AG04449 (cell line): ENCODE data around the gene ZBTB7A.

ENCODE experiments used
- CTCF ChIA-PET: fragments of 350-600 bp; formaldehyde crosslinking; extraction: SDS; loops from one replicate; lab custom pipeline; 2021; ENCODE audit warnings: antibody characterized with exemption; lab: Yijun Ruan, JAX
- POLR2A ChIA-PET: fragments of 400-600, 350-600 bp; formaldehyde crosslinking; extraction: SDS; loops from one replicate; lab custom pipeline; 2020; ENCODE audit warnings: antibody characterized with exemption, inconsistent platforms; lab: Yijun Ruan, JAX
- DNase-seq: peaks from one replicate; pipeline ENCODE4 v3.0.0-alpha.2; 2010; ENCODE audit warnings: low read depth, low spot score
- H3K4me3 ChIP-seq: 2 replicates; pipeline ENCODE4 v1.5.1; 2011; ENCODE audit warnings: low read depth, mild to moderate bottlenecking, control low read depth, low read length
- CTCF ChIP-seq: IDR thresholded peaks from one replicate; pipeline ENCODE4 v1.5.1; 2011; ENCODE audit warnings: mild to moderate bottlenecking, moderate library complexity, low read length, control low read depth, inconsistent platforms; ENCODE audit not compliant: insufficient read depth; ENCODE audit errors: missing control alignments

ZBTB7A gene

GRCh38 chr19:4095488-4095844, 28.8 kb upstream of the ZBTB7A start:
- POLR2A ChIA-PET: no interaction called here
- no peak for DNase-seq
- no peak overlapping the region for H3K4me3 ChIP-seq
- CTCF ChIA-PET: no interaction called here
- TF ChIP-seq CTCF: no peak

- POLR2A ChIA-PET: no interaction called here
Measured at GRCh38 chr19:4094761-4095487, 28.2 kb upstream of the ZBTB7A start.

GRCh38 chr19:4094291-4094690, 27.6 kb upstream of the ZBTB7A start:
- DNase-seq: no peak
- CTCF ChIA-PET: no interaction called here
- H3K4me3 ChIP-seq: no peak overlapping the region
- TF ChIP-seq CTCF: no peak
- POLR2A ChIA-PET: no interaction called here

More at GRCh38 chr19:4094761-4095487, 28.2 kb upstream of the ZBTB7A start:
- CTCF ChIA-PET: no interaction called here
- H3K4me3 ChIP-seq: no peak overlapping the region
- DNase-seq: no peak
- TF ChIP-seq CTCF: no peak

GRCh38 chr19:4093643-4094175, 27.0 kb upstream of the ZBTB7A start:
- CTCF ChIA-PET: no interaction called here
- POLR2A ChIA-PET: no interaction called here
- no peak for DNase-seq

GRCh38 chr19:4090356-4091220, 23.9 kb upstream of the ZBTB7A start:
- CTCF ChIA-PET: no interaction called here
- no peak for TF ChIP-seq CTCF
- H3K4me3 ChIP-seq: no peak overlapping the region
- no peak for DNase-seq
- POLR2A ChIA-PET: no interaction called here

More at GRCh38 chr19:4093643-4094175, 27.0 kb upstream of the ZBTB7A start:
- H3K4me3 ChIP-seq: no peak overlapping the region
- TF ChIP-seq CTCF: no peak

GRCh38 chr19:4089946-4090345, 23.2 kb upstream of the ZBTB7A start:
- CTCF ChIA-PET: interaction anchor here (1.4 kb wide), 1 partner anchor 10 kb away, joined by 5 read pairs; no protein-coding TSS in a partner anchor
- POLR2A ChIA-PET: no interaction called here
- no peak for DNase-seq
- H3K4me3 ChIP-seq: no peak overlapping the region
- TF ChIP-seq CTCF: no peak
